Thymus (tissue), 11 donors: Measurements from ENCODE around the gene RABGAP1L. TPM values are rescaled to one million over a fixed set of nuclear protein-coding genes. Genes with fewer than 3 reads are reported as not detected.
"Not testable (repeated sequence)": the region's sequence is repeated elsewhere in the genome, so short reads cannot be mapped to it uniquely, and the experiment has no call there.

Source experiments
- DNase-seq, 9 donors: peaks; one replicate each; pipeline ENCODE4 v3.0.0-alpha.2; 2013; ENCODE audit warnings: low spot score in 9 of 9, low read depth in 6 of 9, missing footprints in 1 of 9
- H3K27ac ChIP-seq, 2 donors: one replicate each; pipeline ENCODE4 v1.5.1; 2013; ENCODE audit warnings: control low read depth in 1 of 2, low read depth in 1 of 2, low read length in 1 of 2, mild to moderate bottlenecking in 1 of 2, moderate library complexity in 1 of 2
- H3K27me3 ChIP-seq, 2 donors: one replicate each; pipeline ENCODE4 v1.5.1; 2013; ENCODE audit warnings: low read length in 1 of 2; ENCODE audit not compliant: control insufficient read depth in 2 of 2, insufficient read depth in 1 of 2
- H3K36me3 ChIP-seq, 2 donors: one replicate each; pipeline ENCODE4 v1.5.1; 2013; ENCODE audit warnings: low read length in 1 of 2, mild to moderate bottlenecking in 1 of 2, moderate library complexity in 1 of 2; ENCODE audit not compliant: control insufficient read depth in 2 of 2, insufficient read depth in 2 of 2
- H3K4me1 ChIP-seq, 2 donors: one replicate each; pipeline ENCODE4 v1.5.1; 2013; ENCODE audit warnings: low read length in 2 of 2; ENCODE audit not compliant: control insufficient read depth in 2 of 2, insufficient read depth in 2 of 2
- H3K4me3 ChIP-seq, 2 donors: one replicate each; pipeline ENCODE4 v1.5.1; 2013; ENCODE audit warnings: low read length in 2 of 2, control low read depth in 1 of 2, mild to moderate bottlenecking in 1 of 2
- H3K9me3 ChIP-seq, 2 donors: one replicate each; pipeline ENCODE4 v1.5.1; 2013; ENCODE audit warnings: low read length in 1 of 2, mild to moderate bottlenecking in 1 of 2; ENCODE audit not compliant: control insufficient read depth in 2 of 2, insufficient read depth in 1 of 2
- WGBS: extraction: QIAGEN DNeasy Blood & Tissue Kit; methylation state at CpG from one replicate; pipeline ENCODE4 v1.1.7; 2013; 5-methylcytosine and 5-hydroxymethylcytosine counted together
- polyA plus RNA-seq: library from polyadenylated mRNA; stranded (reverse); fragments of 200-250 nt; gene quantifications from one replicate; pipeline ENCODE4 v1.2.3, GENCODE V29; 2013
- total RNA-seq: library from RNA; stranded (reverse); fragments of 120-200 nt; gene quantifications from one replicate; pipeline ENCODE4 v1.2.4, GENCODE V29; 2013
- donor health status: healthy.

The RABGAP1L gene
- total and polyA plus RNA-seq, 2 donors = 30.6 to 37.4 TPM

- H3K9me3 ChIP-seq = no peaks in the 10 kb centered on the region
- DNase-seq = no peak
- H3K27me3 ChIP-seq = no peaks in the 10 kb centered on the region
- no peak overlapping the region for H3K4me3 ChIP-seq
- no peaks in the 10 kb centered on the region for H3K36me3 ChIP-seq
- H3K27ac ChIP-seq = no peak overlapping the region
- no peaks in the 10 kb centered on the region for H3K4me1 ChIP-seq
- WGBS = 97% methylated on average over 4 of the region's 4 CpGs
Measured at GRCh38 chr1:174406421-174406820, 247.1 kb downstream of the RABGAP1L start.

GRCh38 chr1:174407665-174408064, 248.3 kb downstream of the RABGAP1L start:
- no peaks in the 10 kb centered on the region for H3K27me3 ChIP-seq
- no peaks in the 10 kb centered on the region for H3K9me3 ChIP-seq
- no peak overlapping the region for H3K27ac ChIP-seq
- 98% methylated on average over 3 of the region's 3 CpGs for WGBS
- no peak for DNase-seq
- H3K4me1 ChIP-seq = no peaks in the 10 kb centered on the region
- H3K4me3 ChIP-seq = no peak overlapping the region
- no peaks in the 10 kb centered on the region for H3K36me3 ChIP-seq

GRCh38 chr1:174408146-174408545, 248.8 kb downstream of the RABGAP1L start:
- no peaks in the 10 kb centered on the region for H3K9me3 ChIP-seq
- WGBS = 77% methylated on average over 2 of the region's 2 CpGs
- no peaks in the 10 kb centered on the region for H3K36me3 ChIP-seq

GRCh38 chr1:174409801-174410200, 250.5 kb downstream of the RABGAP1L start:
- not testable (repeated sequence) for H3K27me3 ChIP-seq, H3K4me3 ChIP-seq, H3K27ac ChIP-seq, H3K4me1 ChIP-seq, DNase-seq, H3K9me3 ChIP-seq, H3K36me3 ChIP-seq
- 88% methylated on average over 3 of the region's 3 CpGs for WGBS

More at GRCh38 chr1:174408146-174408545, 248.8 kb downstream of the RABGAP1L start:
- Histone ChIP-seq H3K27ac (no peak overlapping the region), H3K4me3 (no peak overlapping the region), H3K27me3 (no peaks in the 10 kb centered on the region), H3K4me1 (no peaks in the 10 kb centered on the region)
- no peak for DNase-seq

- Histone ChIP-seq H3K4me3 (no peak overlapping the region), H3K27me3 (no peaks in the 10 kb centered on the region), H3K27ac (no peak overlapping the region), H3K4me1 (no peaks in the 10 kb centered on the region), H3K9me3 (no peaks in the 10 kb centered on the region), H3K36me3 (no peaks in the 10 kb centered on the region)
- 96% methylated on average over 4 of the region's 4 CpGs for WGBS
- DNase-seq = no peak
Measured at GRCh38 chr1:174413632-174414031, 254.3 kb downstream of the RABGAP1L start.

GRCh38 chr1:174414203-174414602, 254.9 kb downstream of the RABGAP1L start:
- WGBS = 48% methylated on average over 1 of the region's 1 CpG
- Histone ChIP-seq H3K27me3 (no peaks in the 10 kb centered on the region), H3K4me3 (no peak overlapping the region), H3K36me3 (no peaks in the 10 kb centered on the region), H3K27ac (no peak overlapping the region), H3K4me1 (no peaks in the 10 kb centered on the region), H3K9me3 (no peaks in the 10 kb centered on the region)
- no peak for DNase-seq

GRCh38 chr1:174415506-174415905, 256.2 kb downstream of the RABGAP1L start:
- Histone ChIP-seq H3K9me3 (no peaks in the 10 kb centered on the region), H3K27me3 (no peaks in the 10 kb centered on the region), H3K36me3 (no peaks in the 10 kb centered on the region), H3K4me3 (no peak overlapping the region), H3K27ac (no peak overlapping the region), H3K4me1 (no peaks in the 10 kb centered on the region)
- WGBS = 97% methylated on average over 2 of the region's 2 CpGs
- no peak for DNase-seq

GRCh38 chr1:174417921-174418320, 258.6 kb downstream of the RABGAP1L start:
- DNase-seq = no peak
- 98% methylated on average over 2 of the region's 2 CpGs for WGBS
- Histone ChIP-seq H3K9me3 (no peaks in the 10 kb centered on the region), H3K27ac (no peak overlapping the region), H3K4me3 (no peak overlapping the region), H3K36me3 (no peaks in the 10 kb centered on the region), H3K4me1 (no peaks in the 10 kb centered on the region), H3K27me3 (no peaks in the 10 kb centered on the region)

GRCh38 chr1:174425121-174425520, 265.8 kb downstream of the RABGAP1L start:
- no peak overlapping the region for H3K27ac ChIP-seq
- no peak for DNase-seq
- no peaks in the 10 kb centered on the region for H3K36me3 ChIP-seq
- H3K4me1 ChIP-seq = no peaks in the 10 kb centered on the region
- no peak overlapping the region for H3K4me3 ChIP-seq
- H3K27me3 ChIP-seq = no peaks in the 10 kb centered on the region
- H3K9me3 ChIP-seq = no peaks in the 10 kb centered on the region

GRCh38 chr1:174426153-174426552, 266.8 kb downstream of the RABGAP1L start:
- H3K9me3 ChIP-seq = no peaks in the 10 kb centered on the region
- H3K36me3 ChIP-seq = no peaks in the 10 kb centered on the region
- H3K4me3 ChIP-seq = no peak overlapping the region
- WGBS = 97% methylated on average over 3 of the region's 3 CpGs
- no peak for DNase-seq
- H3K27ac ChIP-seq = no peak overlapping the region
- H3K27me3 ChIP-seq = no peaks in the 10 kb centered on the region
- no peaks in the 10 kb centered on the region for H3K4me1 ChIP-seq
